Vagina (tissue), 2 donors: ENCODE measurements around the gene SPTBN1.

Experiments
- POLR2AphosphoS5 ChIP-seq, 2 donors: sonication (generic); formaldehyde crosslinking; IDR thresholded peaks; one replicate each; pipeline ENCODE4 v1.9.0; 2017; ENCODE audit warnings: antibody characterized with exemption in 2 of 2, mild to moderate bottlenecking in 2 of 2, low read depth in 1 of 2; ENCODE audit not compliant: insufficient read depth in 1 of 2
- TF ChIP-seq, protein P1 (sequence below), 3 experiments: fragments of 450-650 bp in 2 of 3; fragments of 200-600 bp in 1 of 3; sonication (generic) in 1 of 3; IDR thresholded peaks; one replicate each; pipeline ENCODE4 v1.5.1; 2017 to 2019; ENCODE audit warnings: antibody characterized with exemption in 3 of 3, mild to moderate bottlenecking in 2 of 3, moderate library complexity in 2 of 3

DNA sequence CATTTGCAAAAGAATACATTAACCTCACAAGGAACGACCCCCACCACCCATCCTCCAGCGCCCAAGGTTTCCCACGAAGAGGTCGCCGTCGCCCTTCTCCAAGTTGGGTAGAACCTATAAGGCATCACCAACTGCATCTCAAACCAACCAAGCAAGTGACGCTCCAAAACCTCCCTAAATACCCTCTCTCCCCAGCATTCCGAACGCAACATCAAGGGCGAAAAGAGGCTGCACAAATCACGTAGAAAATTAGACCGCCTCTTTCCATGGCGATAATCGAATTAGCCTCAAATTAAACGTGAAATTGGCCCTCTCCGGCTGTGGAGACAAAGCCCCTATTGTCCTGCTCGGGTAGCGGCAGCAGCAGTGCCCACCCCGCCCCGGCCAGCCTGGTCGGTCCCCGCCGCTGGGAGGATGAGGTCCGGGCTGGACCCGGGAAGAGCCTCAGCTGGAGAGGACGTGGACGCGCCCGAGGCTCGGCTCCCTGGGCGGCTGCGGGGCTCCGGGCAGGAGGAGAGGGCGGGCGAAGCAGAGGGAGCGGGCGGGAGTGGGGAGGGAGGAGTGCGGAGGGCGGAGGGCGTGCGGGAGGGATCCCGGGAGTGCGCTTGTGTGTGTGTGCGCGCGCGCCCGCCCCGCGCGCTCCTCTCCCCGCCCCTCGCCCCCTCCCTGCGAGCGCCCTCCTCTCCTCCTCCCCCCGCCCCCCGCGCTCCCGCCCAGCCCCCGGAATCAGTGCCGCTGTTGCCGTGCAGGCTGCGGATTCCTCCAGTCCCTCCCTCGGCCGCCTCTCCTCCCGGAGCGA lies at the start of gene SPTBN1:
- peak in 1 of 2 donors; percentile 87 for TF ChIP-seq POLR2AphosphoS5 (IDR thresholded peaks at IDR 0.05; ENCODE audit: insufficient read depth in 1 of 2, low read depth in 1 of 2)
- TF ChIP-seq, protein P1, sequence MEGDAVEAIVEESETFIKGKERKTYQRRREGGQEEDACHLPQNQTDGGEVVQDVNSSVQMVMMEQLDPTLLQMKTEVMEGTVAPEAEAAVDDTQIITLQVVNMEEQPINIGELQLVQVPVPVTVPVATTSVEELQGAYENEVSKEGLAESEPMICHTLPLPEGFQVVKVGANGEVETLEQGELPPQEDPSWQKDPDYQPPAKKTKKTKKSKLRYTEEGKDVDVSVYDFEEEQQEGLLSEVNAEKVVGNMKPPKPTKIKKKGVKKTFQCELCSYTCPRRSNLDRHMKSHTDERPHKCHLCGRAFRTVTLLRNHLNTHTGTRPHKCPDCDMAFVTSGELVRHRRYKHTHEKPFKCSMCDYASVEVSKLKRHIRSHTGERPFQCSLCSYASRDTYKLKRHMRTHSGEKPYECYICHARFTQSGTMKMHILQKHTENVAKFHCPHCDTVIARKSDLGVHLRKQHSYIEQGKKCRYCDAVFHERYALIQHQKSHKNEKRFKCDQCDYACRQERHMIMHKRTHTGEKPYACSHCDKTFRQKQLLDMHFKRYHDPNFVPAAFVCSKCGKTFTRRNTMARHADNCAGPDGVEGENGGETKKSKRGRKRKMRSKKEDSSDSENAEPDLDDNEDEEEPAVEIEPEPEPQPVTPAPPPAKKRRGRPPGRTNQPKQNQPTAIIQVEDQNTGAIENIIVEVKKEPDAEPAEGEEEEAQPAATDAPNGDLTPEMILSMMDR (IDR thresholded peaks at IDR 0.05): no peak
